Lower leg skin (tissue), 3 donors: ENCODE data around the gene SPESP1.

ENCODE experiments used
- POLR2A ChIP-seq, 2 donors: fragments of 450-650 bp; IDR thresholded peaks; one replicate each; pipeline ENCODE4 v1.6.1; 2016 to 2017; ENCODE audit warnings: antibody characterized with exemption in 2 of 2, mild to moderate bottlenecking in 1 of 2, moderate library complexity in 1 of 2
- TF ChIP-seq, protein P1 (sequence below), 3 donors: fragments of 450-650 bp; IDR thresholded peaks; one replicate each; pipeline ENCODE4 v1.5.1; 2016; ENCODE audit warnings: antibody characterized with exemption in 3 of 3, mild to moderate bottlenecking in 3 of 3, moderate library complexity in 2 of 3

DNA sequence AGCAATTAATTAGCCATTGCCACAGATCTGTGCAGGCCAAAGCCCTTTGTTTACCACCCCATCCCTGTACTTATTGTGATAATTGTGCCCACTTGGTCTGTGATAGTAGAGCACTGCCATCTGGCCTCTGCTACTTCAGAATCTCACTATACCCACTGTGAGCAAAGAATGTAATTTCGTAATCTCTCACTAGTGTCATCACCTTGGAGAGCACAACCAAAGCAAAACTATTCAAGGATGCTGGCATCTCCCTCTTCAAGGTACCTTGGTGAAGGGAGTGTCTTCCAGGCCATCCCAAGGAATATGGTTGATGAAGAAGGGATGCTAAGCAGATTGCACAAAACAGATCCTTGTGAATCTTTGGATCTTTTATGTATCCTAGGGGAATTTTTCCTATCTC is 49.5 kb downstream of the SPESP1 start:
- TF ChIP-seq, protein P1, sequence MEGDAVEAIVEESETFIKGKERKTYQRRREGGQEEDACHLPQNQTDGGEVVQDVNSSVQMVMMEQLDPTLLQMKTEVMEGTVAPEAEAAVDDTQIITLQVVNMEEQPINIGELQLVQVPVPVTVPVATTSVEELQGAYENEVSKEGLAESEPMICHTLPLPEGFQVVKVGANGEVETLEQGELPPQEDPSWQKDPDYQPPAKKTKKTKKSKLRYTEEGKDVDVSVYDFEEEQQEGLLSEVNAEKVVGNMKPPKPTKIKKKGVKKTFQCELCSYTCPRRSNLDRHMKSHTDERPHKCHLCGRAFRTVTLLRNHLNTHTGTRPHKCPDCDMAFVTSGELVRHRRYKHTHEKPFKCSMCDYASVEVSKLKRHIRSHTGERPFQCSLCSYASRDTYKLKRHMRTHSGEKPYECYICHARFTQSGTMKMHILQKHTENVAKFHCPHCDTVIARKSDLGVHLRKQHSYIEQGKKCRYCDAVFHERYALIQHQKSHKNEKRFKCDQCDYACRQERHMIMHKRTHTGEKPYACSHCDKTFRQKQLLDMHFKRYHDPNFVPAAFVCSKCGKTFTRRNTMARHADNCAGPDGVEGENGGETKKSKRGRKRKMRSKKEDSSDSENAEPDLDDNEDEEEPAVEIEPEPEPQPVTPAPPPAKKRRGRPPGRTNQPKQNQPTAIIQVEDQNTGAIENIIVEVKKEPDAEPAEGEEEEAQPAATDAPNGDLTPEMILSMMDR (IDR thresholded peaks at IDR 0.05), result no peak
- no peak for TF ChIP-seq POLR2A (IDR thresholded peaks at IDR 0.05)
